ENCODE data around the gene ZNF132.

- no peak for TF ChIP-seq CTCF (IDR thresholded peaks at IDR 0.05)
- no peak for TF ChIP-seq EP300 (IDR thresholded peaks at IDR 0.05; ENCODE audit: low read depth)
- TF ChIP-seq POLR2AphosphoS5 (IDR thresholded peaks at IDR 0.05), result peak; percentile 59 to 80 (median 75)
These were observed 11.6 kb upstream of the ZNF132 start, which contains the start of gene ZNF324B for GRCh38 chr19:58451358-58452101.
